Measurements from ENCODE around the gene FKBP5. TPM values are rescaled to one million over a fixed set of nuclear protein-coding genes. Genes with fewer than 3 reads are reported as not detected.

FKBP5 gene
- total and polyA plus RNA-seq, 2 of the 4 experiments (the other 2 are of a cell fraction), result 6.8 to 7.0 TPM

DNA sequence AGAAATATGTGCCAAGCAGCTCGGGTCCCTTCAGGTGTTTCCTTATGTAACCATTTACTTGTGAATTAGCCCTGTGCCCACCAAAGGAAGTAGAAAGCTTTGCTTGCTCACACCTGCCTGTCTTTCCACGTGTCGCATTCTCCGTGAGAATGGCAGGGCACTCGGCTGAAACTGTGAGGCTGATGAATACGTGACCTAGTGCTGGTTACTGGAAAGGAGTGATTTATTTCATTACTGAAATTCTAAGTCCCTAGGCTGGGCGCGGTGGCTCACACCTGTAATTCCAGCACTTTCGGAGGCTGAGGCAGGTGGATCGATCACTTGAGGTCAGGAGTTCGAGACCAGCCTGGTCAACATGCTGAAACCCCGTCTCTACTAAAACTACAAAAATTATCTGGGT is 130.1 kb downstream of the FKBP5 start:
- no peak overlapping the region for H3K9ac ChIP-seq (ENCODE audit: low read depth, low read length)
- no peak overlapping the region for H2AK5ac ChIP-seq (ENCODE audit: low read depth, low read length)
- no TSS peak for BruUV-seq (replicated peaks)
- H4K20me1 ChIP-seq (ENCODE audit: insufficient read depth, low read length), result no peaks in the 10 kb centered on the region
- H2BK20ac ChIP-seq (ENCODE audit: low read depth, low read length), result no peak overlapping the region
- no peak overlapping the region for H2AFZ ChIP-seq (replicated peaks; ENCODE audit: low read length, poor library complexity)
- H3K4ac ChIP-seq (ENCODE audit: low read depth, low read length), result no peak overlapping the region
- intact Hi-C loops (cut with micrococcal nuclease), result no loop called here
- in situ Hi-C loops (cut with MboI; ENCODE audit: low sequenced_read_pairs), result no loop called here
- H3K79me1 ChIP-seq (ENCODE audit: low read depth in 1 of 2, low read length in 2 of 2), result no peaks in the 10 kb centered on the region
- no peaks in the 10 kb centered on the region for H3K9me1 ChIP-seq (ENCODE audit: insufficient read depth, low read length)
- no peak overlapping the region for H2BK5ac ChIP-seq (ENCODE audit: low read depth, low read length, poor library complexity, severe bottlenecking)
- ATAC-seq (ENCODE audit: low read depth), result no peak
- H3K4me2 ChIP-seq (ENCODE audit: low read depth, low read length), result no peak overlapping the region
- no peak overlapping the region for H4K91ac ChIP-seq (ENCODE audit: insufficient read depth, low read depth, low read length)
- DNase-seq, result no peak
- H3K4me1 ChIP-seq (ENCODE audit: control insufficient read depth, insufficient read depth, low read length), result no peaks in the 10 kb centered on the region
- H3K9me3 ChIP-seq (ENCODE audit: control insufficient read depth, insufficient read depth, low read length), result no peaks in the 10 kb centered on the region
- no peak overlapping the region for H3K18ac ChIP-seq (ENCODE audit: low read depth, low read length)
- no peak overlapping the region for H2AK9ac ChIP-seq (replicated peaks; ENCODE audit: low read depth, low read length, poor library complexity)
- 87% methylated on average over 6 of the region's 12 CpGs; no CpG with 5 or more reads in 1 of the 2 experiments for WGBS, 2 experiments (ENCODE audit: extremely low coverage in 2 of 2, insufficient read length in 1 of 2)
- H2BK120ac ChIP-seq (ENCODE audit: low read depth, low read length), result no peak overlapping the region
- H2BK15ac ChIP-seq (ENCODE audit: low read depth, low read length), result no peak overlapping the region
- H3K14ac ChIP-seq (replicated peaks; ENCODE audit: low read depth, low read length), result no peak overlapping the region
- H3K4me3 ChIP-seq (ENCODE audit: insufficient read depth, low read depth, low read length), result no peak overlapping the region
- H4K8ac ChIP-seq (ENCODE audit: low read depth in 2 of 2, low read length in 2 of 2), result no peak overlapping the region
- CTCF ChIA-PET, result no interaction called here
- no peak overlapping the region for H3K56ac ChIP-seq (ENCODE audit: extremely low read depth, insufficient read depth, low read length)
- H4K5ac ChIP-seq (ENCODE audit: low read depth, low read length), result no peak overlapping the region
- POLR2A ChIA-PET (ENCODE audit: unreplicated experiment), result no interaction called here
- no peaks in the 10 kb centered on the region for H3K36me3 ChIP-seq (ENCODE audit: control insufficient read depth, insufficient read depth, low read length)
- TF ChIP-seq MAZ (IDR thresholded peaks at IDR 0.05; ENCODE audit: borderline replicate concordance, low read depth, low read length) (no peak), RCOR1 (IDR thresholded peaks at IDR 0.05; ENCODE audit: insufficient replicate concordance, low read length) (no peak), POLR2A (IDR thresholded peaks at IDR 0.05; ENCODE audit: low read depth, low read length) (no peak), BHLHE40 (IDR thresholded peaks at IDR 0.05; ENCODE audit: low read depth, low read length) (no peak), RAD21 (IDR thresholded peaks at IDR 0.05; ENCODE audit: low read length) (no peak), FOS (IDR thresholded peaks at IDR 0.05; ENCODE audit: low read depth, low read length) (no peak), CHD1 (IDR thresholded peaks at IDR 0.05; ENCODE audit: low read depth, low read length) (no peak), MAFK (IDR thresholded peaks at IDR 0.05; ENCODE audit: low read depth, low read length) (no peak), SMC3 (IDR thresholded peaks at IDR 0.05; ENCODE audit: low read depth, low read length) (no peak), CEBPB (IDR thresholded peaks at IDR 0.05; ENCODE audit: low read depth, low read length) (no peak)
- TF ChIP-seq, protein P1, sequence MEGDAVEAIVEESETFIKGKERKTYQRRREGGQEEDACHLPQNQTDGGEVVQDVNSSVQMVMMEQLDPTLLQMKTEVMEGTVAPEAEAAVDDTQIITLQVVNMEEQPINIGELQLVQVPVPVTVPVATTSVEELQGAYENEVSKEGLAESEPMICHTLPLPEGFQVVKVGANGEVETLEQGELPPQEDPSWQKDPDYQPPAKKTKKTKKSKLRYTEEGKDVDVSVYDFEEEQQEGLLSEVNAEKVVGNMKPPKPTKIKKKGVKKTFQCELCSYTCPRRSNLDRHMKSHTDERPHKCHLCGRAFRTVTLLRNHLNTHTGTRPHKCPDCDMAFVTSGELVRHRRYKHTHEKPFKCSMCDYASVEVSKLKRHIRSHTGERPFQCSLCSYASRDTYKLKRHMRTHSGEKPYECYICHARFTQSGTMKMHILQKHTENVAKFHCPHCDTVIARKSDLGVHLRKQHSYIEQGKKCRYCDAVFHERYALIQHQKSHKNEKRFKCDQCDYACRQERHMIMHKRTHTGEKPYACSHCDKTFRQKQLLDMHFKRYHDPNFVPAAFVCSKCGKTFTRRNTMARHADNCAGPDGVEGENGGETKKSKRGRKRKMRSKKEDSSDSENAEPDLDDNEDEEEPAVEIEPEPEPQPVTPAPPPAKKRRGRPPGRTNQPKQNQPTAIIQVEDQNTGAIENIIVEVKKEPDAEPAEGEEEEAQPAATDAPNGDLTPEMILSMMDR (conservative IDR thresholded peaks at IDR 0.05; ENCODE audit: low read depth, low read length), result no peak
- TF ChIP-seq, protein P2, sequence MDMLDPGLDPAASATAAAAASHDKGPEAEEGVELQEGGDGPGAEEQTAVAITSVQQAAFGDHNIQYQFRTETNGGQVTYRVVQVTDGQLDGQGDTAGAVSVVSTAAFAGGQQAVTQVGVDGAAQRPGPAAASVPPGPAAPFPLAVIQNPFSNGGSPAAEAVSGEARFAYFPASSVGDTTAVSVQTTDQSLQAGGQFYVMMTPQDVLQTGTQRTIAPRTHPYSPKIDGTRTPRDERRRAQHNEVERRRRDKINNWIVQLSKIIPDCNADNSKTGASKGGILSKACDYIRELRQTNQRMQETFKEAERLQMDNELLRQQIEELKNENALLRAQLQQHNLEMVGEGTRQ (IDR thresholded peaks at IDR 0.05; ENCODE audit: low read depth, low read length), result no peak
- TF ChIP-seq, protein P3, sequence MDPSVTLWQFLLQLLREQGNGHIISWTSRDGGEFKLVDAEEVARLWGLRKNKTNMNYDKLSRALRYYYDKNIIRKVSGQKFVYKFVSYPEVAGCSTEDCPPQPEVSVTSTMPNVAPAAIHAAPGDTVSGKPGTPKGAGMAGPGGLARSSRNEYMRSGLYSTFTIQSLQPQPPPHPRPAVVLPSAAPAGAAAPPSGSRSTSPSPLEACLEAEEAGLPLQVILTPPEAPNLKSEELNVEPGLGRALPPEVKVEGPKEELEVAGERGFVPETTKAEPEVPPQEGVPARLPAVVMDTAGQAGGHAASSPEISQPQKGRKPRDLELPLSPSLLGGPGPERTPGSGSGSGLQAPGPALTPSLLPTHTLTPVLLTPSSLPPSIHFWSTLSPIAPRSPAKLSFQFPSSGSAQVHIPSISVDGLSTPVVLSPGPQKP (IDR thresholded peaks at IDR 0.05; ENCODE audit: borderline replicate concordance, low read depth, low read length), result no peak
- H3K23ac ChIP-seq (ENCODE audit: low read depth, low read length), result no peak overlapping the region
- dilution Hi-C loops (cut with HindIII; ENCODE audit: low sequenced_read_pairs, unreplicated experiment), result no loop called here
- H3K27me3 ChIP-seq (ENCODE audit: control insufficient read depth, insufficient read depth, low read length), result peaks cover 40% of the 10 kb centered on the region
- no peak overlapping the region for H3K27ac ChIP-seq (ENCODE audit: insufficient read depth, low read length)
